GM21390 (cell line): Measurements from ENCODE around the gene MAPKAPK5.
"Not testable (repeated sequence)": the region's sequence is repeated elsewhere in the genome, so short reads cannot be mapped to it uniquely, and the experiment has no call there.

Source experiments
- ATAC-seq: cut with Tn5 transposase; IDR thresholded peaks from one replicate; pipeline ENCODE4 v1.9.1; 2021; ENCODE audit not compliant: unreplicated experiment

The MAPKAPK5 gene, protein sequence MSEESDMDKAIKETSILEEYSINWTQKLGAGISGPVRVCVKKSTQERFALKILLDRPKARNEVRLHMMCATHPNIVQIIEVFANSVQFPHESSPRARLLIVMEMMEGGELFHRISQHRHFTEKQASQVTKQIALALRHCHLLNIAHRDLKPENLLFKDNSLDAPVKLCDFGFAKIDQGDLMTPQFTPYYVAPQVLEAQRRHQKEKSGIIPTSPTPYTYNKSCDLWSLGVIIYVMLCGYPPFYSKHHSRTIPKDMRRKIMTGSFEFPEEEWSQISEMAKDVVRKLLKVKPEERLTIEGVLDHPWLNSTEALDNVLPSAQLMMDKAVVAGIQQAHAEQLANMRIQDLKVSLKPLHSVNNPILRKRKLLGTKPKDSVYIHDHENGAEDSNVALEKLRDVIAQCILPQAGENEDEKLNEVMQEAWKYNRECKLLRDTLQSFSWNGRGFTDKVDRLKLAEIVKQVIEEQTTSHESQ

DNA sequence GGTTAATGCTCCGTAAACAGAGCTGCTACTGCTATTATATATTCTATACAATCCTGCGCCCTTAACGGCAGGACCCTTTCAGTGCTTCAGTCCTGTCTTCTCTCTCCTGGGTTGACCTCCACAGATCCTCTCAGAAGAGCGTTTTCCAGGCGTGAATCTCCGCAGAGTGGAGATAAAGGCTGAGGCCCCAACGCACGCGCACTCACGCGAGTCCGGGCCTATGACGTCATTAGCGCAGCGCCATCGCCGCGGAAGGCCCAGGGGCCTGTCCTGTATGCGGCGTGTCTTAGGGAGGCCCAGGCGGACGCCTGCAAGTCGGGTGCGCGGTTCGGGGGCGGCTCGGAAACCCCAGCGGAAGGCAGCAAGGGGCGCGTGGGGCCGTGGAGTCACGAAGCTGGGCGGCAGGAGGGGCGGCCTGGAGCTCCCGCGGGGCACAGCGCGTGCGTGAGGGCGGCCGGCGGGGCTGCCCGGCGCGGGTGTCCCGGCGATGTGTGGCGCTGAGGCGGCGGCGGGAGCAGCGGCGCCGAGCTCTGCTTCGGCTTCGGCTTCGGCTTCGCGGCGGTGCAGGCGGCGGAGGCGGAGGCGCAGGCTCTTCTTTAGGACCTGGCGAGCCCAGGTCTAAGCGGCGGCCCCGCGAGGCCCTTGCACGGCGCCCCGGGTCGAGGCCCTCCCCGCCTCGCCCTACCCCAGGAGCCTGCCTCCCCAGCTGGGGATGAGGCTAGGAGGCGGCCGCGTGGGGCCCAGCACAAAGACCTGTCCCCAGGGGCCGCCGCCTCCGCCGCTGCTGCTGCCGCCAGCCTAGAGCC is at the start of gene MAPKAPK5:
Gene MAPKAPK5, plus strand, starts transcription at position 479 of the 806 bp plus-strand sequence. CDS start 506 bp downstream, outside the sequence.
- ATAC-seq, result peak; percentile 75

DNA sequence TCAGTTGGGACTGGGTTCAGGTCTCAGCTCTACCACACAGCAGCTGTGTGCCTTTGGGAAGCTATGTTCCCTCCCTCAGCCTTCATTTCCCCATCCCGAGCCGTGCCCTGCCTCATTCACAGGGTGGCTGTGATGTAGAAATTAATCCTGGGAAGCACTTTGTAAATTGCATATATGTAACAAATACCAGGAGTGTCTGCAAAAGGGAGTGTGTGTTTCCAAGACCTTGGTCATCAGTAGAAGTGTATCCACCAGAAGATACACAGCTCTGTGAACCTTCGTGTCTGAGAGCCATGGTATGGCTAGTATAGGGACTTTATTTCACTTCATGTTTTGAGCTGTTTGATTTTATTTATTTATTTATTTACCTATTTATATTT is 49.2 kb upstream of the MAPKAPK5 start:
- ATAC-seq, result no peak

DNA sequence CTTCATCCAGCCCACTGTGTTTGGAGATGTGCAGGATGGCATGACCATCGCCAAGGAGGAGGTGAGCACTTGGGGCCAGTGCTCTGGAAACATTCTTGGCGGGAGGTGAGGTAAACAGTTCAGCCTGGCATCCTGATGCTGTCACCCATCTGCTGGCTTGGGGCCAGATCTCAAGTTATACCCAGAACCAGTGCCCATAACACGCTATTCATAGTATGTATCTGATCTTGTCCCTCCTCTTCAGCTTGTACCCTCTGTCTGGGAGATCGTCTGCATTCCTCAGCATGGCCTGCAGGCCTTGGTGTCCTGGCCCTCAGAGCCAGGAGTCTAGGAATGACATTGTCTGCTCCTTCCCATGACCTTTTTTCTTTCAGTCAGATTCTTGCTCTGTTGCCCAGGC is 43.8 kb upstream of the MAPKAPK5 start:
- ATAC-seq, result no peak

DNA sequence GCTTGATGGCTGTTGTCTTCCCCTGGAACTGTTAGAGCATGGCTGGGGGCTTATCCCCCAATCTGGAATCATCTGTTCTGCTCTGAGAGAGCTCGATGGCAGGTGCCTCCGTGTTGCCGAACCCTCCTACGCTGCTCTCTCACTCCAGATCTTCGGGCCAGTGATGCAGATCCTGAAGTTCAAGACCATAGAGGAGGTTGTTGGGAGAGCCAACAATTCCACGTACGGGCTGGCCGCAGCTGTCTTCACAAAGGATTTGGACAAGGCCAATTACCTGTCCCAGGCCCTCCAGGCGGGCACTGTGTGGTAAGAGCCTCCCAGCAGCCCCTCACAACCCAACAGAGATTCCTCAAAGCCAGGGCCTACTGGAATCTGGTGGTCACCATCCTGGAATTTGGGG is 42.3 kb upstream of the MAPKAPK5 start:
- no peak for ATAC-seq

DNA sequence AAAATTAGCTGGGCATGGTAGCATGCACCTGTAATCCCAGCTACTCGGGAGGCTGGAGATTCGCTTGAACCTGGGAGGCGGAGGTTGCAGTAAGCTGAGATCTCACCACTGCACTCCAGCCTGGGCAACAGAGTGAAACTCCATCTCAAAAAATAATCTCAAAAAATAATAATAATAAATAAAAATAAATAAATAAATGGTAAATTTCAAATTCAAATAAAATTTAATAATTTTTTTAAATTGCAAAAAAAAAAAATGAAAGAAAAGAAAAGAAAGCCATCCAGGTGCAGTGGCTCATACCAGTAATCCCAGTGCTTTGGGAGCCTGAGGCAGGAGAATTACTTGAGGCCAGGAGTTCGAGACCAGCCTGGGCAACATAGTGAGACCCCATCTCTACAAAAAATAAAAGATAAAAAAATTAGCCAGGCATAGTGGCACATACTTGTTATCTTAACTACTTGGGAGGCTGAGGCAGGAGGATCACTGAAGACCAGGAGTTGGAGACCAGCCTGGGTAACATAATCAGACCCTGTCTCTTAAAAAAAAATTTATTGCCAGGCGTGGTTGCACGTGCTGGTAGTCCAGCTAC is 38.9 kb upstream of the MAPKAPK5 start:
- ATAC-seq, result no peak

DNA sequence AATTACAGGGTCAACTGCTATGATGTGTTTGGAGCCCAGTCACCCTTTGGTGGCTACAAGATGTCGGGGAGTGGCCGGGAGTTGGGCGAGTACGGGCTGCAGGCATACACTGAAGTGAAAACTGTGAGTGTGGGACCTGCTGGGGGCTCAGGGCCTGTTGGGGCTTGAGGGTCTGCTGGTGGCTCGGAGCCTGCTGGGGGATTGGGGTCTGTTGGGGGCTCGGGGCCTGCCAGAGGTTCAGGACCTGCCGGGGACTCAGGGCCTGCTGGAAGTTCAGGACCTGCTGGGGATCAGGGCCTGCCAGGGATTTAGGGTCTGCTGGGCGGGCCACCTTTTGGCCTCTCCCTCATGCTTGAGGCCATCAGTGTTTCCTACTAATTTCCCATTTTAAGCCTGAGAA is 38.2 kb upstream of the MAPKAPK5 start:
- no peak for ATAC-seq

DNA sequence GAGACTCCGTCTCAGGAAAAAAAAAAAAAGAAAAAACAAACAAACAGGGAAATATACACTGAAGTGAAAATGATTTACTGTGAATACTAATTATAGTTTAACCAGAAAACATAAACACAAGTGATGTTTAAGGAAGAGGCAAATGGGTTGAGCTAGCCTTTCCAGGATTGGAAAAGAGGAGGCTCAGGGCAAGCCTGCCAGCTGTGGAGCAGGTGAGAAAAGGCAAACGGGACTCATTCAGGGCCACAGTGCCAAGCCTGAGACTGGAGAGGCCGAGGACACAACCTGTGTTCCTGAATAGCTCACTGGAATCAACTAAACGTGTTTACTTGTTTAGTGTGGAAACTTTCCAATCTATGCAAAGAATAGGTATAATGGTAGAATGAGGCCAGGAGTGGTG is 35.7 kb upstream of the MAPKAPK5 start:
- ATAC-seq, result no peak

DNA sequence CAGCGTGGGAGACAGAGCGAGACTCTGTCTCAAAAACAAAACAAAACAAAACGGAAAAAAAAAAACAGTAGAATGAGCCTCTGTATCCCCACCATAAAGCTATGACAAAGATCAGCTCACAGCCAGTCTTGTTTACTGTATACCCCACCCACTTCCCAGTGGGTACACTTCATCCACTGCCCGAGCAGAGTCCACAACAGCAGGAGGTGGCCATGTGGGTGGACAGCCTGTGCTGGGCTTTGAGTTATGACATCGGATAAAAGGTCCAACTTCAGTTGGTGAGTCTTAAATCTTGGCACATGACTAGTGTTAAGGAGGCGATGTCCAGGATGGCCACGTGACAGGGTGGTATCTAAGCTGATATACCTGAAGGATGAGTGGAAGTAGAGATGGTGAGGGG is 34.8 kb upstream of the MAPKAPK5 start:
- ATAC-seq, result no peak

DNA sequence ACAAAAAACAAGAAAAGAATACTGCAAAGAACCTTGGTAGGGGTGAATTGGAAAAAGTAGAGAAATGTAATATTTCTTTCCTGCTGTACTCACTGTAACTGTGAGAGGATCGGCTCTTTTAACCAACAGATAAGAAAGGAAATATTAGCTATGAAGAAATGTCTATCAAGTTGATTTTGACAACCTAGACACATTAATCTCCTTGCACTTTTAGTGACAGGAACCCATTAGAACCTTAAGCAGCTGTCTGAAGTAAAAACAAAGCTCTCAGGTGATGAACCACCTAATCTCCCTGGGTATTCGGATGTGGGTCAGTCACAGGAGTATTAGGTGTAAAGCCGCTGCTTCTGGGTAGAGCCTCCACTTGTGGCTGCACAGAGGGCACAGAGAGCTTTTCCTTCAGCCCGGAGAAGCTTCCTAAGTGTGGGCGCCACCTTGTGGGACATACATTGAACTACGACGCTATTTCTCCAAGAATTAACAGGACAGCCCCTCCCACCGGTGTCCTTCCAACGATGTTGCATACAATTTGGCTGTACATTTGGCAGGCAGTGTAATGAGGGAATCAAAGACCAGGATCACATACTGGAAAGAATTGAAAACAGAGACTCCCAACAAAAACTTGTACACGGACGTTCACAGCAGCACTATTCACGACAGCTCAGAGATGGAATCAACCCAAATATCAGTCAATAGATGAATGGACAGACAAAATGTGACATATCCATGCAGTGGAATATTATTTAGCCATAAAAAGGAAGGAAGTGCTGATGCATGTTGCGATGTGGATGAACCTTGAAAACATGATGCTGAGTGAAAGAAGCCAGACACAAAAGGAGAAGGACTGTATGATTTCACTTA is 28.9 kb upstream of the MAPKAPK5 start:
- no peak for ATAC-seq

DNA sequence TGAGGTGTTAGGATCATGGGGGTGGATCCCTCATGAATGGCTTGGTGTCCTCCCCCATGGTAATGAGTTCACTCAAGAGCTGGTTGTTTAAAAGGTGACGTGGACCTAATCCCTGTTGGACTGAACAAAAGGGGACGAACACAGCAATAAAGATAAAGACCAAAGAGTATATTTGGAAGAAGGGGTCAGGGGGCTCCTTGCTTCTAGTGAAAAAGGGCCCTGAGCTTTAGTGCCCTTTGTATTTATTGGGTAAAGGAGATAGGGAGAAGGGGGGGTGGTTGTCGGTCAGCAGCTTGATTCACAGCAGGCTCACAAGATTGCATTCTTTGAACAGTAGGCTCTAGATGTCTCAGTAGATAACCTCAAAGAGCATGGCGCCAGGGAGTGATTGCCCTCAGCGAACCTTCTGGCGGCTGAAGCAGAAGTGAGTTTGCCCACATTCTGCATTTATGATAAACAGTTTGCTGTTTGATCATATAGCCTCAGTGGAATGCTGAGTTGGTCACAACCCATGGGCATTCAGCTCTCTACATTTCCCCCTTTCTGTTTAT is 25.9 kb upstream of the MAPKAPK5 start:
- ATAC-seq, result no peak

DNA sequence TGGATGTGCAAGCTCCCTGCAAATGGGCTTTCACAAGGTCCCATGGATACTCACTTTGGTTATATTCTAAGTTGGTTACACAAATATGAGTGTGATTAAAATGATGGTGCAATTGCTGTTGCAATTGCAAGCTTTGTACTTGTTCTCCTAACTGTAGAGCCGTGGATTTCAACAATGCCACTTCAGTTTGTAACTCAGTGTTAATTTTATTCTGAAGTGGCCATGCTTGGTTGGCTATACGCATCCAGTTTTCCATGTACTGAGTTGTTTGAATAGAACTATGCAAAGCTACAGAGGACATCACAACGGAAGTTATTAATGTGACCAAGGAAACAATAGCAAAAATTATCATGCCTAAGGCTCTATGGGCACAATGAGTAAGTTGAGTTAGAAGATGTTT is 25.1 kb upstream of the MAPKAPK5 start:
- ATAC-seq, result not testable (repeated sequence)

DNA sequence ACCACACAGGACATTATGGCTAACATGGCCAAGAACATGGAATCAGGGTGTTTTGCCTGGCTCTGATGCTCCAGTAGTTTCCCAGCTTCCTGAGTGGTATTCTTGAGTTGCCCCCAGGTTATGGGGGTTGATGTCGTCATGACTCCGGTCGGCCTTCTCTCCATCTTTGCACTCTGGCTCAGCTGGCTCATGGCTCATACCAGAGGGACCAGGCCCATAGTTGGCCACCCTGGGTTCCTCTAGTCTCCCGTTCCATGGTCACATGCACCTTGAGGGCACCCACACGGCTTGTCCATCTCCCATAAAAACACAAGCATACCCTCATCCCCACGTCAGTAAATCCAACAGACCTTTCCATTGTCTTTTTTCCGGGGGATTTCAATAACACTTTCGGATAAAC is 23.7 kb upstream of the MAPKAPK5 start:
- no peak for ATAC-seq

DNA sequence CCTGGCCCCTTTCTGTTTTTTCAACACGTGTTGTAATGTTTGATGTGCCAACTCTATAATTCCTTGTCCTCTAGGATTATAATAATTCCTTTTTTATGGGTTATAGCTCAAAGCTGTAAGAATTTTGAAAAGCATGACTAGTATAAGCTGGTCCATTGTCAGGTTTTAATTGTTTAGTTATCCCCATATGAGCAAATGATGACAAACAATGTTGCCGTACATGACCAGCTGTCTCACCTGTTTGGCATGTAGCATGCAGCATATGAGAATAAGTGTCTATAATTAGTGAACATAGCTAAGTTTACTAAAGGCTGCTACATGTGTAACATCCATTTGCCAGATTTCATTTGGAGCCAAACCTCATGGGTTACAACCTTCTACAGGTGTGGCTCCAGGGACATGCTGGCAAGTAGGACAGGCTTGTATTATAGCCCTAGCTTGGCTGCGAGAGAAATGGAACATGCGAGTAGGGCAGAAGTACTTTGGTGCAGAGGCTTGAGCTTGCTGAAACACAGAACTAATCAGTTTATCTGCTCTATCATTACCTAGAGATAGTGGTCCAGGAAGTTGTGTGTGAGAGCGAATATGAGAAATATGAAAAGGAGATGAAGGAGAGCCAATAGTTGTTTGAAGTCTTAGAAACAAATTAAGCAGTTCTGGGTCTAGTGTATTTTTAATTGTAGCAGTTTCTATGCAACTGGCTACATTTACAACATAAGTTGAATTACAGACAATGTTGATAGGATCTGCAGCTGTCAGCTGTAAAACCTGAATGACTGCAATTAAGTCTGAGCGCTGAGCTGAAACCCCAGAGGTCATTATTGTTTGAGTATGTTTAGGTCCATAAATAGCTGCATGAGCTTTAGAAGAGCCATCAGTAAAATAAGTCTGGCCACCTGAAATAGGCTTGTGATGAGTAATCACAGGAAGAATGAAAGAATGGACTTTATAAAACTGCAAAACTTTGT is 22.6 kb upstream of the MAPKAPK5 start:
- ATAC-seq, result no peak

DNA sequence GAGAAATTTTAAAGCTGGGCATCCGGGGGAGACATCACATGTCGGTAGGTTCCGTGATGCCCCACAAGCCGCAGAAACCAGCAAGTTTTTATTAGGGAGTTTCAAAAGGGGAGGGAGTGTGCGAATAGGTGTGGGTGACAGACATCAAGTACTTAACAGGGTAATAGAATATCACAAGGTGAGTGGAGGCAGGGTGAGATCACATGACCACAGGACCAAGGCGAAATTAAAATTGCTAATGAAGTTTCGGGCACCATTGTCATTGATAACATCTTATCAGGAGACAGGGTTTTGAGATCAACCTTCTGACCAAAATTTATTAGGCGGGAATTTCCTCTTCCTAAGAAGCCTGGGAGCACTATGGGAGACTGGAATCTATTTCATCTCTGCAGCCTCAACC is 21.2 kb upstream of the MAPKAPK5 start:
- not testable (repeated sequence) for ATAC-seq

DNA sequence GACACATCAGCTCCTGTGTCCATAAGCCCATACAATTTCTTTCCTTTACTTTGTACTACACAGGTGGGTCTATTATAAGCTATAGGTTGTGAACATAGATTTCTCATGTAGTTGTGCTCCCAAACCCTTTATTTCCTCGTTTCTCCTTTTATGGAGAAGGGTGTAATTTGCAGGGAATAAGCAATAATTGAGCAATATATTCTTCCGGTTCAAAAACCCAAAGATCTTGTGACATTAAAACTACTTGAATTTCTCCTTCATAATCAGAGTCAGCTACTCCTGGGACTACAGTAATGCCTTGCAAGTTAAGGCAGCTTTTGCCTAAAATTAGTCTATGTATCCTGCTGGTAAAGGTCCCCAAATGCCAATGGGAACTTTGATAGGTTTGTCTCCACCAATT is 19.1 kb upstream of the MAPKAPK5 start:
- ATAC-seq, result no peak

DNA sequence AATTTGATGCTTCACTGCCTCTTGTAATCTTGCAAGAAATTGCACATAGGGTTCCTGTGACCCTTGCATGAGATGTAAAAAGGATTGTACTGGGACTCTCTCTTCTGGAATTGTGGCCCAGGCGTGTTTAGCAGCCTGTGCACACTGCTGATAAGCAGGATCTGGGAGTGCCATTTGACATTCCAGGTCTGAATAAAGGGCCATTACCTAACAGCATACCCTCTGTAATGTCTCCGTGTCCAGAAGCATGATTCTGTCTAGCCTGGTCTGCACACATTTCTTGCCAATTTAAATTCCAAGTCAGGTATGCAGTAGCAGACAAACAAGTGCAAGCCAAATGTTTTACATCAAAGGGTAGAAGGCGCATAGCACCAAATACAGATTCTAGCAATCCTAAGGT is 18.1 kb upstream of the MAPKAPK5 start:
- ATAC-seq, result no peak

DNA sequence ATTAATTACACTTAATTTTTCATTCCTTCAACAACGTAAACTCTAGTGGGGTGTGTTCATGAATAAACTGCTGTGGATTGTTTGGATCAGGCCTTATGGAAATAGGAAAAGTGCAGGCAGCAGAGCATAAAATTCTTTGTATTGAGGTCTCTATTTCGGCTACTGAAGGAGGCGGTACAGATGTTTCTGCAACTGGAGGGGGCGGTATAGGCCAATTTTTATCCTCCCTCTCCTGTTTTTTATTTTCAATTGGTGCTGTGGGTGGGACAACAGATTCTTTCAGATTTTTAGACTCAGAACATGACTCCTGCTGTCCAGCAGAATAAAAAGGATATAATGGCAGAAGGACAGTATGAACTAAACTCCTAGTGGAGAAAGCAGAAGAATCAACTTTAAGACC is 17.7 kb upstream of the MAPKAPK5 start:
- ATAC-seq, result not testable (repeated sequence)

DNA sequence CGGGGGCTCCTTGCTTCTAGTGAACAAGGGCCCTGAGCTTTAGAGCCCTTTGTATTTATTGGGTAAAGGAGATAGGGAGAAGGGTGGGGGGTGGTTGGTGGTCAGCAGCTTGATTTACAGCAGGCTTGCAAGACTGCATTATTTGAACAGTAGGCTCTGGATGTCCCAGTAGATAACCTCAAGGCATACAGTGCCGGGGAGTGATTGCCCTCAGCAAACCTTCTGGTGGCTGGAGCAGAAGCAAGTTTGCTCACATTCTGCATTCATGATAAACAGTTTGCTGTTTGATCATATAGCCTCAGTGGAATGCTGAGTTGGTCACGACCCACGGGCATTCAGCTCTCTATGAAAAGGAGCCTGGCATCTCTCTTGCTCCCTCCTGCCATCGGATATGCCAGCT is 16.5 kb upstream of the MAPKAPK5 start:
- no peak for ATAC-seq

DNA sequence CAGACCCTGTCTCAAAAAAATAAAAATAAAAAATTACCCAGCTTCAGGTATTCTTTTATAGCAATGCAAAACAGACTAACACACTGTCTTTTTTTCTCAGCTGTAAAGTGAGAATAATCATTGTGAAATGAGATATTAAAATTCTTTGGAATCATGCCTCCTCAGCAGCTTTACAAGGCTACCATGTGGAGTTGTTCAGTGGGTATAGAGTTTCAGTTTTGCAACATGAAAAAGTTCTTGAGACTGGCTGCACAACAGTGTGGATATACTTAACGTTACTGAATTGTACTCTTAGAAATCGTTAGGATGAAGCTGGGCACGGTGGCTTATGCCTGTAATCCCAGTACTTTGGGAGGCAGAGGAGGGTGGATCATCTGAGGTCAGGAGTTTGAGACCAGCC is 15.7 kb upstream of the MAPKAPK5 start:
- ATAC-seq, result no peak
